ENCODE measurements around the gene ARHGAP22. TPM values are rescaled to one million over a fixed set of nuclear protein-coding genes. Genes with fewer than 3 reads are reported as not detected.

ARHGAP22 gene
- total RNA-seq, 4 donors from 2014 or later, result 0.59 to 2.1 (median 1.2) TPM

DNA sequence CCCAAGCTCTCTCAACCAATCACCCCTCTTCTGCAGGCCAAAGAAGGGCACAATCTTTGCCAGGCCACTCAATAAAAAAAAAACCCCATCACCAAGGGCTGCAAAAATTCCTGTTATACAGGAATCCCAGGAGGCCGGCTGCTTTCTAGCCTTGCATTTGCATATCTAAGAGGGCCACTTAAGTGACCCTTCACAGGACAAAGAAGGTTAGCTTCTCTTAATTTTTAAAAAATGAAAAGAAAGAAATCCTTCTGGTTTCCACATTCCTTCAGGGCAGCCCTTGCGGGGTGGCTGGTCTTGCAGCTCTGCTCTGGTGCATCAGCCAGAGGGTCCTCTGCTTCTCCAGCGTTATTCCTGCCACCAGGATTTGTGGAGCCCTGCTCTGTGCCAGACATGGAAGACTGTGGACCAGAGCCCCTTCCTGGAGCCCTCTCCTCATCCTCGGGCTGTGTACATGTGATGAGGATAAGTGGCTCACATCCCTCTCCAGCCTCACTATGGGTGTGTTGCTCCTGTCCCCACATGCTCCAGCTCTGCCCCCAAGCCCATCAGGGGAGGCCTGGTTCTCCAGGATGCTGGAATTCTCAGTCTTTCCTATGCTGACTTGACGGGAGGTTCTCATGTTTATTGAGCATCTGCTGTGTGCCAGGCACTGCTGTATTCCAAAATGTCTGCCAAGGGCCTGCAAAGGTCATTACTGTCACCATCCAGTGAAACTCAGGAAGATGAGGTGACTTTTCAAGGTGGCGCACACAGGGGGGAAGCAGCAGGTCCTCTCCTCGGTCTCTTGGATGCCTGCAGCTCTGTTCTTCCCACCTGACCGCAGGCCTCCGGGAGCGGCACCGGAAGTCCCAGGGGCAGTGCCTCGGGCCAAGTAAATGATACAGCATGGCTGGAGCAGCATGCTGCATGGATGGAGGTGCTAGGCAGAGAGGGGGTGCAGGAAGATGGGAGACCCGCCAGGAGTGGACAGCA is 67.7 kb downstream of the ARHGAP22 start:
- no peak for DNase-seq
- intact Hi-C loops (cut with DNase I), result no loop called here
- Histone ChIP-seq H3K4me1 (no peaks in the 10 kb centered on the region), H3K4me3 (no peak overlapping the region), H3K9me3 (no peaks in the 10 kb centered on the region), H3K27me3 (no peaks in the 10 kb centered on the region), H3K27ac (no peak overlapping the region), H3K36me3 (no peaks in the 10 kb centered on the region)
- 80 to 87% methylated on average over 3 to 6 of the region's 13 CpGs for WGBS, 2 donors
- TF ChIP-seq POLR2A (IDR thresholded peaks at IDR 0.05) (no peak), CTCF (IDR thresholded peaks at IDR 0.05) (no peak)

- Histone ChIP-seq H3K27ac (no peak overlapping the region), H3K27me3 (no peaks in the 10 kb centered on the region), H3K4me1 (no peaks in the 10 kb centered on the region), H3K9me3 (no peaks in the 10 kb centered on the region), H3K36me3 (no peaks in the 10 kb centered on the region), H3K4me3 (no peak overlapping the region)
- 83 to 90% methylated on average over 1 to 3 of the region's 3 CpGs for WGBS, 2 donors
- no peak for DNase-seq
- intact Hi-C loops (cut with DNase I), result no loop called here
- no peak for TF ChIP-seq CTCF (IDR thresholded peaks at IDR 0.05)
- TF ChIP-seq POLR2A (IDR thresholded peaks at IDR 0.05), result no peak
Measured at GRCh38 chr10:48536156-48536500, 68.7 kb downstream of the ARHGAP22 start.

- Histone ChIP-seq H3K9me3 (no peaks in the 10 kb centered on the region), H3K27me3 (no peaks in the 10 kb centered on the region), H3K36me3 (no peaks in the 10 kb centered on the region), H3K27ac (no peak overlapping the region), H3K4me1 (no peaks in the 10 kb centered on the region), H3K4me3 (no peak overlapping the region)
- no peak for DNase-seq
- 74 to 79% methylated on average over 10 to 11 of the region's 12 CpGs for WGBS, 2 donors
- no peak for TF ChIP-seq CTCF (IDR thresholded peaks at IDR 0.05)
- no peak for TF ChIP-seq POLR2A (IDR thresholded peaks at IDR 0.05)
- intact Hi-C loops (cut with DNase I), result no loop called here
Measured at GRCh38 chr10:48535416-48536155, 69.3 kb downstream of the ARHGAP22 start.

DNA sequence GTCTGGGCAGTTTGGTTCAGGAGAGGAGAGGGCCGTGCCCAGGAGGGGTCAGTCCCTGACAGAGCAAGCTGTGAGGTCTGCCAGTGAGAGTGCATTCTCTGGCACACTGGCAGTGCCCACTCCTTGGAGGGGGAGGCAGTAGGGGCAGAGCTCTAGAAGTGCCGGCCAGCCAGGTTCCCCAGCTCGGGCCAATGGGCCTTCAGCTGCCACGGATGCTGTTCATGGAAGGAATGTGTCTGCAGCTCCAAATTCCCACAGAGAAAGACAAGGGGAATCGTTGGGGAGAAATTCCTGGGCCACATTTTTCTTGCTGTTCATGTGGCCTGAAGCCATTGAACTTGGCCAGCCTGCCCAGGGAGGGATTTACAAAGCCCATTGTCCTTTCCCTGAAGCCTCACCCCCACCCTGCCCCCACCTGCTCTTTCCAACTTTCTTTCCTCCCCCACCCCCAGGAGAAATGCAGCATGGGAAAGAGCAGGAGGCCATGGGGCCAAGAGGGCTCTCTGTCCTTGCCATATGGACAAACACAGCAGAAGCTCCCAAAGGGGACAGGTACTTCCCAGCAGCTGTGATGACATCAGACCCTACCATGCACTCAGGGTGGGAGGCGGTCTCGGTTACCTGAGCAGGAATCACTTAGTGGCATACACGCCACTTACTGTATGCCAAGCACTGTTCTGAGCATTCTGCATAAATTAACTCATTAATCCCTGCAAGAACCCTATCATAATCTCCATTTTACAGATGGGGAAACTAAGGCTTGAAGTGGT is 70.7 kb downstream of the ARHGAP22 start:
- WGBS, 2 donors, result 46 to 47% methylated on average over 7 to 8 of the region's 8 CpGs
- H3K27me3 ChIP-seq, result no peaks in the 10 kb centered on the region
- no peak overlapping the region for H3K4me3 ChIP-seq
- no peaks in the 10 kb centered on the region for H3K9me3 ChIP-seq
- TF ChIP-seq POLR2A (IDR thresholded peaks at IDR 0.05), result no peak
- TF ChIP-seq CTCF (IDR thresholded peaks at IDR 0.05), result no peak
- intact Hi-C loops (cut with DNase I), result no loop called here
- no peaks in the 10 kb centered on the region for H3K4me1 ChIP-seq
- no peaks in the 10 kb centered on the region for H3K36me3 ChIP-seq
- no peak for DNase-seq
- no peak overlapping the region for H3K27ac ChIP-seq
